H1 (cell line): ENCODE measurements around the gene DPH1. TPM values are rescaled to one million over a fixed set of nuclear protein-coding genes. Genes with fewer than 3 reads are reported as not detected.

Experiments used
- CBX5 ChIP-seq: fragments of 300-800, 300-1000 bp; sonication (generic); IDR thresholded peaks from 2 replicates; pipeline ENCODE4 v1.7.1; 2016; ENCODE audit warnings: antibody characterized with exemption, low read length, low read depth
- CREB1 ChIP-seq: IDR thresholded peaks from 2 replicates; pipeline ENCODE4 v1.6.1; 2012; ENCODE audit warnings: inconsistent platforms
- EP300 ChIP-seq, 2 experiments: IDR thresholded peaks; 1 replicate in 1 of 2; 2 replicates in 1 of 2; pipeline ENCODE4 v1.6.1; 2011 to 2012; ENCODE audit warnings: low read depth in 2 of 2, low read length in 2 of 2, mild to moderate bottlenecking in 2 of 2, borderline replicate concordance in 1 of 2, inconsistent platforms in 1 of 2, moderate library complexity in 1 of 2
- EZH2 ChIP-seq: fragments of 200-600 bp; sonication (generic); IDR thresholded peaks from 2 replicates; pipeline ENCODE4 v1.7.1; 2012; ENCODE audit warnings: low read depth, mild to moderate bottlenecking, moderate library complexity, low read length, inconsistent platforms; ENCODE audit not compliant: severe bottlenecking
- KDM1A ChIP-seq: fragments of 200-600, 300-600 bp; sonication (generic); IDR thresholded peaks from 2 replicates; pipeline ENCODE4 v1.7.1; 2016; ENCODE audit warnings: mild to moderate bottlenecking, low read length, borderline replicate concordance
- PHF8 ChIP-seq: fragments of 200-600 bp; sonication (generic); conservative IDR thresholded peaks from 2 replicates; pipeline ENCODE4 v1.7.1; 2012; ENCODE audit warnings: low read depth, mild to moderate bottlenecking, inconsistent platforms, low read length, moderate library complexity
- SUZ12 ChIP-seq: fragments of 200-600 bp; sonication (generic); IDR thresholded peaks from 2 replicates; pipeline ENCODE4 v1.6.1; 2012; ENCODE audit warnings: mild to moderate bottlenecking, inconsistent platforms, low read length, moderate library complexity, mixed read lengths
- polyA plus RNA-seq, 7 experiments: library from polyadenylated mRNA; depleted of rRNA in 3 of 7; stranded (reverse) in 5 of 7; unstranded in 2 of 7; fragments of >200 nt in 5 of 7; fragments of 200-250 nt in 2 of 7; gene quantifications; 1 replicate in 5 of 7; 2 replicates in 1 of 7; 4 replicates in 1 of 7; pipeline versions ENCODE4 v1.2.1 to v1.2.3, GENCODE V29; 2011 to 2013; ENCODE audit warnings: missing spikeins in 2 of 7, mixed read lengths in 2 of 7
- total RNA-seq: library from RNA; stranded (reverse); fragmentation: NEBNext Ultra II Directional; extraction: Animal tissue kit (Norgen Biotek cat#: 25700); gene quantifications from 2 replicates; pipeline ENCODE4 v1.2.1, GENCODE V29; 2021
- TF ChIP-seq, protein P1 (sequence below): fragments of 300-600 bp; sonication (generic); IDR thresholded peaks from 2 replicates; pipeline ENCODE4 v1.7.1; 2012; ENCODE audit warnings: low read length, moderate library complexity, mild to moderate bottlenecking, inconsistent platforms; ENCODE audit not compliant: insufficient replicate concordance
- TF ChIP-seq, protein P2 (sequence below), 3 experiments: IDR thresholded peaks; 1 replicate in 2 of 3; 2 replicates in 1 of 3; pipeline versions ENCODE4 v1.5.1 to v1.6.1; 2011; ENCODE audit warnings: low read length in 3 of 3, mild to moderate bottlenecking in 3 of 3, inconsistent platforms in 2 of 3, low read depth in 1 of 3, moderate library complexity in 1 of 3; ENCODE audit not compliant: insufficient read depth in 1 of 3; ENCODE audit errors: control extremely low read depth in 1 of 3

DPH1 gene
- total and polyA plus RNA-seq, 2 of the 8 experiments (the other 6 are each of a cell fraction or from before 2014, with no cell fraction given) = 24.9 to 30.0 TPM

GRCh38 chr17:2093349-2093748 lies 63.4 kb downstream of the DPH1 start (continued):
- TF ChIP-seq, protein P1, sequence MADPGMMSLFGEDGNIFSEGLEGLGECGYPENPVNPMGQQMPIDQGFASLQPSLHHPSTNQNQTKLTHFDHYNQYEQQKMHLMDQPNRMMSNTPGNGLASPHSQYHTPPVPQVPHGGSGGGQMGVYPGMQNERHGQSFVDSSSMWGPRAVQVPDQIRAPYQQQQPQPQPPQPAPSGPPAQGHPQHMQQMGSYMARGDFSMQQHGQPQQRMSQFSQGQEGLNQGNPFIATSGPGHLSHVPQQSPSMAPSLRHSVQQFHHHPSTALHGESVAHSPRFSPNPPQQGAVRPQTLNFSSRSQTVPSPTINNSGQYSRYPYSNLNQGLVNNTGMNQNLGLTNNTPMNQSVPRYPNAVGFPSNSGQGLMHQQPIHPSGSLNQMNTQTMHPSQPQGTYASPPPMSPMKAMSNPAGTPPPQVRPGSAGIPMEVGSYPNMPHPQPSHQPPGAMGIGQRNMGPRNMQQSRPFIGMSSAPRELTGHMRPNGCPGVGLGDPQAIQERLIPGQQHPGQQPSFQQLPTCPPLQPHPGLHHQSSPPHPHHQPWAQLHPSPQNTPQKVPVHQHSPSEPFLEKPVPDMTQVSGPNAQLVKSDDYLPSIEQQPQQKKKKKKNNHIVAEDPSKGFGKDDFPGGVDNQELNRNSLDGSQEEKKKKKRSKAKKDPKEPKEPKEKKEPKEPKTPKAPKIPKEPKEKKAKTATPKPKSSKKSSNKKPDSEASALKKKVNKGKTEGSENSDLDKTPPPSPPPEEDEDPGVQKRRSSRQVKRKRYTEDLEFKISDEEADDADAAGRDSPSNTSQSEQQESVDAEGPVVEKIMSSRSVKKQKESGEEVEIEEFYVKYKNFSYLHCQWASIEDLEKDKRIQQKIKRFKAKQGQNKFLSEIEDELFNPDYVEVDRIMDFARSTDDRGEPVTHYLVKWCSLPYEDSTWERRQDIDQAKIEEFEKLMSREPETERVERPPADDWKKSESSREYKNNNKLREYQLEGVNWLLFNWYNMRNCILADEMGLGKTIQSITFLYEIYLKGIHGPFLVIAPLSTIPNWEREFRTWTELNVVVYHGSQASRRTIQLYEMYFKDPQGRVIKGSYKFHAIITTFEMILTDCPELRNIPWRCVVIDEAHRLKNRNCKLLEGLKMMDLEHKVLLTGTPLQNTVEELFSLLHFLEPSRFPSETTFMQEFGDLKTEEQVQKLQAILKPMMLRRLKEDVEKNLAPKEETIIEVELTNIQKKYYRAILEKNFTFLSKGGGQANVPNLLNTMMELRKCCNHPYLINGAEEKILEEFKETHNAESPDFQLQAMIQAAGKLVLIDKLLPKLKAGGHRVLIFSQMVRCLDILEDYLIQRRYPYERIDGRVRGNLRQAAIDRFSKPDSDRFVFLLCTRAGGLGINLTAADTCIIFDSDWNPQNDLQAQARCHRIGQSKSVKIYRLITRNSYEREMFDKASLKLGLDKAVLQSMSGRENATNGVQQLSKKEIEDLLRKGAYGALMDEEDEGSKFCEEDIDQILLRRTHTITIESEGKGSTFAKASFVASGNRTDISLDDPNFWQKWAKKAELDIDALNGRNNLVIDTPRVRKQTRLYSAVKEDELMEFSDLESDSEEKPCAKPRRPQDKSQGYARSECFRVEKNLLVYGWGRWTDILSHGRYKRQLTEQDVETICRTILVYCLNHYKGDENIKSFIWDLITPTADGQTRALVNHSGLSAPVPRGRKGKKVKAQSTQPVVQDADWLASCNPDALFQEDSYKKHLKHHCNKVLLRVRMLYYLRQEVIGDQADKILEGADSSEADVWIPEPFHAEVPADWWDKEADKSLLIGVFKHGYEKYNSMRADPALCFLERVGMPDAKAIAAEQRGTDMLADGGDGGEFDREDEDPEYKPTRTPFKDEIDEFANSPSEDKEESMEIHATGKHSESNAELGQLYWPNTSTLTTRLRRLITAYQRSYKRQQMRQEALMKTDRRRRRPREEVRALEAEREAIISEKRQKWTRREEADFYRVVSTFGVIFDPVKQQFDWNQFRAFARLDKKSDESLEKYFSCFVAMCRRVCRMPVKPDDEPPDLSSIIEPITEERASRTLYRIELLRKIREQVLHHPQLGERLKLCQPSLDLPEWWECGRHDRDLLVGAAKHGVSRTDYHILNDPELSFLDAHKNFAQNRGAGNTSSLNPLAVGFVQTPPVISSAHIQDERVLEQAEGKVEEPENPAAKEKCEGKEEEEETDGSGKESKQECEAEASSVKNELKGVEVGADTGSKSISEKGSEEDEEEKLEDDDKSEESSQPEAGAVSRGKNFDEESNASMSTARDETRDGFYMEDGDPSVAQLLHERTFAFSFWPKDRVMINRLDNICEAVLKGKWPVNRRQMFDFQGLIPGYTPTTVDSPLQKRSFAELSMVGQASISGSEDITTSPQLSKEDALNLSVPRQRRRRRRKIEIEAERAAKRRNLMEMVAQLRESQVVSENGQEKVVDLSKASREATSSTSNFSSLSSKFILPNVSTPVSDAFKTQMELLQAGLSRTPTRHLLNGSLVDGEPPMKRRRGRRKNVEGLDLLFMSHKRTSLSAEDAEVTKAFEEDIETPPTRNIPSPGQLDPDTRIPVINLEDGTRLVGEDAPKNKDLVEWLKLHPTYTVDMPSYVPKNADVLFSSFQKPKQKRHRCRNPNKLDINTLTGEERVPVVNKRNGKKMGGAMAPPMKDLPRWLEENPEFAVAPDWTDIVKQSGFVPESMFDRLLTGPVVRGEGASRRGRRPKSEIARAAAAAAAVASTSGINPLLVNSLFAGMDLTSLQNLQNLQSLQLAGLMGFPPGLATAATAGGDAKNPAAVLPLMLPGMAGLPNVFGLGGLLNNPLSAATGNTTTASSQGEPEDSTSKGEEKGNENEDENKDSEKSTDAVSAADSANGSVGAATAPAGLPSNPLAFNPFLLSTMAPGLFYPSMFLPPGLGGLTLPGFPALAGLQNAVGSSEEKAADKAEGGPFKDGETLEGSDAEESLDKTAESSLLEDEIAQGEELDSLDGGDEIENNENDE = no peak
- TF ChIP-seq PHF8 (no peak), CREB1 (no peak), EZH2 (no peak), EP300 (IDR thresholded peaks at IDR 0.05; ENCODE audit: borderline replicate concordance in 1 of 2, low read depth in 2 of 2, low read length in 2 of 2) (no peak), SUZ12 (no peak), KDM1A (no peak), CBX5 (no peak)
- TF ChIP-seq, protein P2, sequence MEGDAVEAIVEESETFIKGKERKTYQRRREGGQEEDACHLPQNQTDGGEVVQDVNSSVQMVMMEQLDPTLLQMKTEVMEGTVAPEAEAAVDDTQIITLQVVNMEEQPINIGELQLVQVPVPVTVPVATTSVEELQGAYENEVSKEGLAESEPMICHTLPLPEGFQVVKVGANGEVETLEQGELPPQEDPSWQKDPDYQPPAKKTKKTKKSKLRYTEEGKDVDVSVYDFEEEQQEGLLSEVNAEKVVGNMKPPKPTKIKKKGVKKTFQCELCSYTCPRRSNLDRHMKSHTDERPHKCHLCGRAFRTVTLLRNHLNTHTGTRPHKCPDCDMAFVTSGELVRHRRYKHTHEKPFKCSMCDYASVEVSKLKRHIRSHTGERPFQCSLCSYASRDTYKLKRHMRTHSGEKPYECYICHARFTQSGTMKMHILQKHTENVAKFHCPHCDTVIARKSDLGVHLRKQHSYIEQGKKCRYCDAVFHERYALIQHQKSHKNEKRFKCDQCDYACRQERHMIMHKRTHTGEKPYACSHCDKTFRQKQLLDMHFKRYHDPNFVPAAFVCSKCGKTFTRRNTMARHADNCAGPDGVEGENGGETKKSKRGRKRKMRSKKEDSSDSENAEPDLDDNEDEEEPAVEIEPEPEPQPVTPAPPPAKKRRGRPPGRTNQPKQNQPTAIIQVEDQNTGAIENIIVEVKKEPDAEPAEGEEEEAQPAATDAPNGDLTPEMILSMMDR (IDR thresholded peaks at IDR 0.05; ENCODE audit: control extremely low read depth in 1 of 3, insufficient read depth in 1 of 3, low read depth in 1 of 3, low read length in 3 of 3) = no peak
